Neural cell (in vitro differentiated cells): ENCODE data around the gene PLCB1. TPM values are rescaled to one million over a fixed set of nuclear protein-coding genes. Genes with fewer than 3 reads are reported as not detected.

Experiments
- H2AFZ ChIP-seq: fragments of 200-600, 300-800 bp; sonication (generic), shearing (Covaris generic); 2 replicates; pipeline ENCODE4 v1.6.0; 2014; ENCODE audit warnings: low read depth, mild to moderate bottlenecking, antibody characterized with exemption, low read length, moderate library complexity
- H3F3A ChIP-seq: fragments of 200-600 bp; shearing (Covaris generic); 2 replicates; pipeline ENCODE4 v1.6.1; 2016; ENCODE audit warnings: mild to moderate bottlenecking, moderate library complexity, mixed read lengths, antibody characterized with exemption, low read length; ENCODE audit not compliant: insufficient read depth, poor library complexity, severe bottlenecking
- H3K27ac ChIP-seq: fragments of 200-600, 300-800 bp; sonication (generic), shearing (Covaris generic); 2 replicates; pipeline ENCODE4 v1.5.1; 2014; ENCODE audit warnings: mild to moderate bottlenecking, low read length, moderate library complexity
- H3K27me3 ChIP-seq: fragments of 300-800, 200-600 bp; sonication (generic), shearing (Covaris generic); 2 replicates; pipeline ENCODE4 v1.6.0; 2014; ENCODE audit warnings: mild to moderate bottlenecking, low read depth, low read length, moderate library complexity; ENCODE audit not compliant: insufficient read depth
- H3K36me3 ChIP-seq: fragments of 300-800, 200-600 bp; sonication (generic), shearing (Covaris generic); 2 replicates; pipeline ENCODE4 v1.5.1; 2014; ENCODE audit warnings: mild to moderate bottlenecking, antibody characterized with exemption, low read length, moderate library complexity; ENCODE audit not compliant: insufficient read depth
- H3K4me2 ChIP-seq: fragments of 300-800, 200-600 bp; sonication (generic), shearing (Covaris generic); 2 replicates; pipeline ENCODE4 v1.6.0; 2014; ENCODE audit warnings: mild to moderate bottlenecking, low read length
- H3K4me3 ChIP-seq: fragments of 300-800, 200-600 bp; sonication (generic), shearing (Covaris generic); 2 replicates; pipeline ENCODE4 v1.5.1; 2014; ENCODE audit warnings: mild to moderate bottlenecking, low read length, moderate library complexity
- H3K79me2 ChIP-seq: fragments of 200-600 bp; shearing (Covaris generic); replicated peaks from 2 replicates; pipeline ENCODE4 v1.6.0; 2014; ENCODE audit warnings: mild to moderate bottlenecking, low read length, moderate library complexity; ENCODE audit not compliant: insufficient read depth
- H3K9ac ChIP-seq: fragments of 300-800, 200-600 bp; sonication (generic), shearing (Covaris generic); 2 replicates; pipeline ENCODE4 v1.6.1; 2016; ENCODE audit warnings: mild to moderate bottlenecking, low read length, mixed read lengths
- H3K9me2 ChIP-seq: fragments of 200-600 bp; shearing (Covaris generic); 2 replicates; pipeline ENCODE4 v1.6.1; 2016; ENCODE audit warnings: mild to moderate bottlenecking, low read length, mixed read lengths; ENCODE audit not compliant: insufficient read depth
- H3K9me3 ChIP-seq: fragments of 200-600, 300-800 bp; sonication (generic), shearing (Covaris generic); 2 replicates; pipeline ENCODE4 v1.6.1; 2016; ENCODE audit warnings: mild to moderate bottlenecking, mixed run types, low read length, moderate library complexity, mixed read lengths
- H4K20me1 ChIP-seq: fragments of 200-600 bp; shearing (Covaris generic); 2 replicates; pipeline ENCODE4 v1.6.1; 2016; ENCODE audit warnings: mild to moderate bottlenecking, mixed run types; ENCODE audit not compliant: insufficient read depth
- CTCF ChIP-seq: fragments of 450-650 bp; IDR thresholded peaks from 2 replicates; pipeline ENCODE4 v1.5.1; 2014; ENCODE audit warnings: antibody characterized with exemption, mild to moderate bottlenecking, moderate library complexity; ENCODE audit not compliant: poor library complexity, severe bottlenecking
- EP300 ChIP-seq: fragments of 450-650 bp; conservative IDR thresholded peaks from 2 replicates; pipeline ENCODE4 v1.6.1; 2014; ENCODE audit warnings: antibody characterized with exemption, mild to moderate bottlenecking, moderate library complexity; ENCODE audit not compliant: poor library complexity, severe bottlenecking
- EZH2 ChIP-seq: fragments of 200-600, 300-800 bp; shearing (Covaris generic), sonication (generic); IDR thresholded peaks from 2 replicates; pipeline ENCODE4 v1.6.1; 2014; ENCODE audit warnings: antibody characterized with exemption, low read length, borderline replicate concordance, mild to moderate bottlenecking; ENCODE audit not compliant: insufficient read depth, poor library complexity, severe bottlenecking
- MXI1 ChIP-seq: fragments of 450-650 bp; conservative IDR thresholded peaks from 2 replicates; pipeline ENCODE4 v1.6.1; 2014; ENCODE audit warnings: antibody characterized with exemption, mild to moderate bottlenecking; ENCODE audit not compliant: poor library complexity, severe bottlenecking
- POLR2AphosphoS5 ChIP-seq: IDR thresholded peaks from 2 replicates; pipeline ENCODE4 v1.6.1; 2012
- RAD21 ChIP-seq: fragments of 450-650 bp; conservative IDR thresholded peaks from 2 replicates; pipeline ENCODE4 v1.6.1; 2014; ENCODE audit warnings: antibody characterized with exemption, mild to moderate bottlenecking, moderate library complexity
- REST ChIP-seq: IDR thresholded peaks from 2 replicates; pipeline ENCODE4 v1.6.1; 2012; ENCODE audit warnings: borderline replicate concordance
- SMC3 ChIP-seq: fragments of 450-650 bp; conservative IDR thresholded peaks from 2 replicates; pipeline ENCODE4 v1.6.1; 2014; ENCODE audit warnings: antibody characterized with exemption, mild to moderate bottlenecking, moderate library complexity; ENCODE audit not compliant: poor library complexity
- TAF1 ChIP-seq: IDR thresholded peaks from 2 replicates; pipeline ENCODE4 v1.6.1; 2012; ENCODE audit warnings: low read depth
- polyA plus RNA-seq: library from polyadenylated mRNA; depleted of rRNA; stranded (reverse); fragments of >200 nt; gene quantifications from 2 replicates; pipeline ENCODE4 v1.2.3, GENCODE V29; 2014

Gene PLCB1
- polyA plus RNA-seq, 1 donor from 2014 or later: 11.4 TPM

DNA sequence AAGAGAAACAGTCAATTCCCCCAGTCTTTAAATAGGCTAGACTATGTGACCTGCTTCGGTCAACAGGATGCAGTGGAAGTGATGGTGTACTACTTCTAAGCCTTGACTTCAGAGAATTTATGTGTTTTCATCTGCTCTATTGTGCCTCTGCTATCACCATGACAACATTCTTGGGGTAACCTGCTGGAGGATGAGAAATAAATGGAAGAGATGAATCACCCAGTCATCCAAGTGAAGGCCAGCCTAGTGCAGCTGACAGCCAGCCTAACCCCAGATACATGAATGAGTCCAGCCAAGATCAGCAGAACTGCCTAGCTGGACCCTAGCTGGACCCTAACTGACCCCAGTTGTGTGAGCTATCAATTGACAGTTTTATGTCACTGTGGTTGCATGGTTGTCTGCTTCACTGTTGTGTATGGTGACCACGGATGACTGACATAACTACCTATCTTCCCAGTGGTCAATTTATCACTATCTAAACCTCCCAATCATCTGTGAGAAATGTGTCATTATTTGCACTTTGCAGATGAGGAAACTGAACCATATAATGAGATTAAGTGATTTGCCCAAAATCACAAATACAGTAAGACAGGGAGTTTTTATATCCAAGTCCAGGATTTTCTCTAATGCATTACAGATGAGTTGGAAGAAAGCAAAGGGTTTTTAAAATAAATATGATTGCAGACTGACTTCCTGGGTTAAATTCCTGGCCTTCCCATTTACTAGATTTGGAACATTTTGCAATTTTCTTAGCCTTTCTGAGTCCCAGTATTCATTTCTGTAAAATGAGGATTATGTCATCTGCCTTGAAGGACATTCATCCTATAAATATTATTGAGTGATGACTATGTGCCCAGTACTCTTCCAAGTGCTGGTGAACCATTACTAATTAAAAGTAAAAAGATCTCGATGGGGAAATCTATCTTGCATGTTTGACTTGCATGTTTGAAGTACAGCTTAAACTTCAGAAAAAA, 800.4 kb downstream of the PLCB1 start:
- Histone ChIP-seq H3K79me2 (no peaks in the 10 kb centered on the region), H2AFZ (no peak overlapping the region), H3K9ac (no peak overlapping the region), H3K36me3 (no peaks in the 10 kb centered on the region), H3K4me2 (no peak overlapping the region), H3K27me3 (no peaks in the 10 kb centered on the region), H3K9me3 (no peaks in the 10 kb centered on the region), H3K4me3 (no peak overlapping the region), H4K20me1 (no peaks in the 10 kb centered on the region), H3K9me2 (no peaks in the 10 kb centered on the region), H3F3A (no peaks in the 10 kb centered on the region), H3K27ac (no peak overlapping the region)
- TF ChIP-seq SMC3 (no peak), TAF1 (no peak), REST (no peak), EP300 (no peak), EZH2 (no peak), POLR2AphosphoS5 (no peak), MXI1 (no peak), RAD21 (no peak), CTCF (no peak)

GRCh38 chr20:8933381-8933807, 801.3 kb downstream of the PLCB1 start:
- Histone ChIP-seq H3K27me3 (no peaks in the 10 kb centered on the region), H3K4me2 (no peak overlapping the region), H3K9ac (no peak overlapping the region), H3K27ac (no peak overlapping the region), H4K20me1 (no peaks in the 10 kb centered on the region), H3K4me3 (no peak overlapping the region), H2AFZ (no peak overlapping the region), H3K36me3 (no peaks in the 10 kb centered on the region), H3K79me2 (no peaks in the 10 kb centered on the region), H3F3A (no peaks in the 10 kb centered on the region), H3K9me2 (no peaks in the 10 kb centered on the region), H3K9me3 (no peaks in the 10 kb centered on the region)
- TF ChIP-seq RAD21 (no peak), POLR2AphosphoS5 (no peak), EP300 (no peak), REST (no peak), SMC3 (no peak), CTCF (no peak), TAF1 (no peak), EZH2 (no peak), MXI1 (no peak)
